ENCODE results near the gene C20orf144. TPM values are rescaled to one million over a fixed set of nuclear protein-coding genes. Genes with fewer than 3 reads are reported as not detected.

Gene C20orf144
- total and polyA plus RNA-seq, 2 experiments from 2014 or later = 0.26 to 0.66 TPM

DNA sequence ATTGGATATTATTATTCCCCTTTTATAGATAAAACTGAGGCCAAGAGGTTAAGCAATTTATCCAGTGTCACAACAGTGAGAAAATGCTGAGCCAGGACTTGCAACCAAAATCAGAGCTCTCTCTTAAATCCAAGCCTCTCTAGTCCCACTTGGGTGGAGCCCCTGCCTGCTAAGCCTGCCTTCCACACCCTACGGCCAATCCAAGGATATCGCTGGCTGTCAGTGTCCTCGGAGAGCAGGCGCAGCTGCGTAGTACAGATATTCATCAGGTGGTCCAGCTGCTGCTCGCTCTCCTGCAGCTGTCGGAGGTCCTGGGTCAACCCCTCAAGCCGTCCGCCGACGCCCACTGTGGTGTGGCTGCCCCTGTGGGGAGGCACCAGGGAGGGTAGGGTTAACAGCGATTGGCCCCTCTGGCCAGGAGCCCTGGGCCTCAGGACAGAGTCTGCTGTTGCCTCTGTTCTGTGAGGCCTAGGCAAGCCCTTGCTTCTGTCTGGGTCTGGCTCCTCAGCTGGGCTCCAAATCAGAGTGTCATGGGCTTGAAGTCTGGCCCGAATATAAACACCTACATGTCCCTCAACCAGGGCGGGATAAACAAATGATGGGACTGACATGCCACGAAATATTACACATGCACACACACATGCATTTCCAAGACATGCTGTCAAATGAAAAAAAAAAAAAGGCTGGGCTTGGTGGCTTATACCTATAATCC lies 16.0 kb downstream of the C20orf144 start (continued):
- TF ChIP-seq, protein P1, sequence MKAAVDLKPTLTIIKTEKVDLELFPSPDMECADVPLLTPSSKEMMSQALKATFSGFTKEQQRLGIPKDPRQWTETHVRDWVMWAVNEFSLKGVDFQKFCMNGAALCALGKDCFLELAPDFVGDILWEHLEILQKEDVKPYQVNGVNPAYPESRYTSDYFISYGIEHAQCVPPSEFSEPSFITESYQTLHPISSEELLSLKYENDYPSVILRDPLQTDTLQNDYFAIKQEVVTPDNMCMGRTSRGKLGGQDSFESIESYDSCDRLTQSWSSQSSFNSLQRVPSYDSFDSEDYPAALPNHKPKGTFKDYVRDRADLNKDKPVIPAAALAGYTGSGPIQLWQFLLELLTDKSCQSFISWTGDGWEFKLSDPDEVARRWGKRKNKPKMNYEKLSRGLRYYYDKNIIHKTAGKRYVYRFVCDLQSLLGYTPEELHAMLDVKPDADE (IDR thresholded peaks at IDR 0.05) = no peak
- TF ChIP-seq, protein P2, sequence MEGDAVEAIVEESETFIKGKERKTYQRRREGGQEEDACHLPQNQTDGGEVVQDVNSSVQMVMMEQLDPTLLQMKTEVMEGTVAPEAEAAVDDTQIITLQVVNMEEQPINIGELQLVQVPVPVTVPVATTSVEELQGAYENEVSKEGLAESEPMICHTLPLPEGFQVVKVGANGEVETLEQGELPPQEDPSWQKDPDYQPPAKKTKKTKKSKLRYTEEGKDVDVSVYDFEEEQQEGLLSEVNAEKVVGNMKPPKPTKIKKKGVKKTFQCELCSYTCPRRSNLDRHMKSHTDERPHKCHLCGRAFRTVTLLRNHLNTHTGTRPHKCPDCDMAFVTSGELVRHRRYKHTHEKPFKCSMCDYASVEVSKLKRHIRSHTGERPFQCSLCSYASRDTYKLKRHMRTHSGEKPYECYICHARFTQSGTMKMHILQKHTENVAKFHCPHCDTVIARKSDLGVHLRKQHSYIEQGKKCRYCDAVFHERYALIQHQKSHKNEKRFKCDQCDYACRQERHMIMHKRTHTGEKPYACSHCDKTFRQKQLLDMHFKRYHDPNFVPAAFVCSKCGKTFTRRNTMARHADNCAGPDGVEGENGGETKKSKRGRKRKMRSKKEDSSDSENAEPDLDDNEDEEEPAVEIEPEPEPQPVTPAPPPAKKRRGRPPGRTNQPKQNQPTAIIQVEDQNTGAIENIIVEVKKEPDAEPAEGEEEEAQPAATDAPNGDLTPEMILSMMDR (conservative IDR thresholded peaks at IDR 0.05; ENCODE audit: low read depth in 2 of 2) = no peak
- TF ChIP-seq ZNF114 (CRISPR knock-in tag; IDR thresholded peaks at IDR 0.05) (no peak), STAT1 (IDR thresholded peaks at IDR 0.05; ENCODE audit: unreplicated experiment) (no peak), POLR2AphosphoS5 (IDR thresholded peaks at IDR 0.05; ENCODE audit: low read depth) (no peak), JUNB (IDR thresholded peaks at IDR 0.05; ENCODE audit: unreplicated experiment) (no peak)

DNA sequence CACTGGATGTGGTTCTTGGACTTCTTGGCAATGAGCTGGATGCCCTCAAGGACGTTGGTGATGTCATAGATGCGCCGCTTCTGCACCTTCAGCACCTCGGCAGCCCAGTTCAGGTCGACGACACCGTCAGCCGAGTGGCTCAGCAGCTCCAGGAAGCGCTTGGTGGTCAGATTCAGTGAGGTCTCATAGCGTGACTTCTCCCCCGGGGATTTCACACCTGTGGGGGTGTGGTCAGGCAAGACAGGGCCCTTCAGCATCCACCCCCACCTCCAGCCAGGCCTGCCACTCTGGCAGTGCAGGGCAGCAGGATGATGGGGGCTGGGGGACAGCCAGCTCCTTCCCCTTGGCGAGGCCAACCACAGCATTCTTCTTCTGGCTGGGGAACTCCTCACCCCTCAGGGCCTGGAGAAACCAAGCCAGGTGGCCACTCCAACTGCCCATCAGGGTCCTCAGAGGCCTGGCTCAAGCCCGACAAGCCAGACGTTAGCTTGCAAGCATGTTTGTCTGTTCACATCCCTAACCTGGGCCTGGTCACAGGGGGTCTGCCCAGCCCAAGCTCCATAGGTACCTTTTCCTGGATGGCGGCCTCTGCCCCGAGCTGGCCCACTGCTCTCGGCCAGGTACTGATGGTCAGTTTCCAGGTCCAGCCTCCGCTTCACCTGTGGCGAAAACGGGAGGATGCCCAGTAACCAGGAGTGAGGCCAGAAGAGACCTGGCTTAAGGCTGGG lies 17.8 kb downstream of the C20orf144 start:
- no peaks in the 10 kb centered on the region for H3K9me2 ChIP-seq (ENCODE audit: insufficient read depth)
- H2AFZ ChIP-seq = no peak overlapping the region
- H3F3A ChIP-seq (replicated peaks; ENCODE audit: low read depth) = peaks cover 13% of the 10 kb centered on the region; the same call in 1 of the 2 replicates
- H4K20me1 ChIP-seq (replicated peaks; ENCODE audit: insufficient read depth) = peaks cover 28% of the 10 kb centered on the region; the same call in 1 of the 2 replicates
- H3K27me3 Mint-ChIP-seq (ENCODE audit: insufficient read depth, low read depth, poor library complexity) = peaks cover 9% of the 10 kb centered on the region
- peaks cover 28% of the 10 kb centered on the region for H3K4me1 Mint-ChIP-seq
- DNase-seq (ENCODE audit: low spot score) (no peak), ATAC-seq (no peak)
- peaks cover 12% of the 10 kb centered on the region for H3K4me1 ChIP-seq (ENCODE audit: insufficient read depth)
- H3K9me3 Mint-ChIP-seq = no peaks in the 10 kb centered on the region; the same call in 2 of the 3 replicates
- H3K27me3 ChIP-seq (ENCODE audit: insufficient read depth) = no peaks in the 10 kb centered on the region
- H3K4me2 ChIP-seq = no peak overlapping the region
- no peak overlapping the region for H3K27ac ChIP-seq (ENCODE audit: low read depth)
- peaks cover 37% of the 10 kb centered on the region for H3K36me3 Mint-ChIP-seq (ENCODE audit: low read depth)
- H3K36me3 ChIP-seq (ENCODE audit: insufficient read depth) = peaks cover 4% of the 10 kb centered on the region; the same call in 1 of the 2 replicates
- H3K79me2 ChIP-seq (replicated peaks; ENCODE audit: insufficient read depth) = peaks cover 31% of the 10 kb centered on the region
- H3K4me3 Mint-ChIP-seq = no peak overlapping the region
- H3K27ac Mint-ChIP-seq = no peak overlapping the region
- H3K4me3 ChIP-seq = no peak overlapping the region
- TF ChIP-seq CREB1 (CRISPR knock-in tag; IDR thresholded peaks at IDR 0.05; ENCODE audit: low read depth) (no peak), EZH2phosphoT487 (IDR thresholded peaks at IDR 0.05; ENCODE audit: unreplicated experiment) (no peak)
- TF ChIP-seq, protein P3, sequence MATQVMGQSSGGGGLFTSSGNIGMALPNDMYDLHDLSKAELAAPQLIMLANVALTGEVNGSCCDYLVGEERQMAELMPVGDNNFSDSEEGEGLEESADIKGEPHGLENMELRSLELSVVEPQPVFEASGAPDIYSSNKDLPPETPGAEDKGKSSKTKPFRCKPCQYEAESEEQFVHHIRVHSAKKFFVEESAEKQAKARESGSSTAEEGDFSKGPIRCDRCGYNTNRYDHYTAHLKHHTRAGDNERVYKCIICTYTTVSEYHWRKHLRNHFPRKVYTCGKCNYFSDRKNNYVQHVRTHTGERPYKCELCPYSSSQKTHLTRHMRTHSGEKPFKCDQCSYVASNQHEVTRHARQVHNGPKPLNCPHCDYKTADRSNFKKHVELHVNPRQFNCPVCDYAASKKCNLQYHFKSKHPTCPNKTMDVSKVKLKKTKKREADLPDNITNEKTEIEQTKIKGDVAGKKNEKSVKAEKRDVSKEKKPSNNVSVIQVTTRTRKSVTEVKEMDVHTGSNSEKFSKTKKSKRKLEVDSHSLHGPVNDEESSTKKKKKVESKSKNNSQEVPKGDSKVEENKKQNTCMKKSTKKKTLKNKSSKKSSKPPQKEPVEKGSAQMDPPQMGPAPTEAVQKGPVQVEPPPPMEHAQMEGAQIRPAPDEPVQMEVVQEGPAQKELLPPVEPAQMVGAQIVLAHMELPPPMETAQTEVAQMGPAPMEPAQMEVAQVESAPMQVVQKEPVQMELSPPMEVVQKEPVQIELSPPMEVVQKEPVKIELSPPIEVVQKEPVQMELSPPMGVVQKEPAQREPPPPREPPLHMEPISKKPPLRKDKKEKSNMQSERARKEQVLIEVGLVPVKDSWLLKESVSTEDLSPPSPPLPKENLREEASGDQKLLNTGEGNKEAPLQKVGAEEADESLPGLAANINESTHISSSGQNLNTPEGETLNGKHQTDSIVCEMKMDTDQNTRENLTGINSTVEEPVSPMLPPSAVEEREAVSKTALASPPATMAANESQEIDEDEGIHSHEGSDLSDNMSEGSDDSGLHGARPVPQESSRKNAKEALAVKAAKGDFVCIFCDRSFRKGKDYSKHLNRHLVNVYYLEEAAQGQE (IDR thresholded peaks at IDR 0.05; ENCODE audit: unreplicated experiment) = no peak
- TF ChIP-seq, protein P4, sequence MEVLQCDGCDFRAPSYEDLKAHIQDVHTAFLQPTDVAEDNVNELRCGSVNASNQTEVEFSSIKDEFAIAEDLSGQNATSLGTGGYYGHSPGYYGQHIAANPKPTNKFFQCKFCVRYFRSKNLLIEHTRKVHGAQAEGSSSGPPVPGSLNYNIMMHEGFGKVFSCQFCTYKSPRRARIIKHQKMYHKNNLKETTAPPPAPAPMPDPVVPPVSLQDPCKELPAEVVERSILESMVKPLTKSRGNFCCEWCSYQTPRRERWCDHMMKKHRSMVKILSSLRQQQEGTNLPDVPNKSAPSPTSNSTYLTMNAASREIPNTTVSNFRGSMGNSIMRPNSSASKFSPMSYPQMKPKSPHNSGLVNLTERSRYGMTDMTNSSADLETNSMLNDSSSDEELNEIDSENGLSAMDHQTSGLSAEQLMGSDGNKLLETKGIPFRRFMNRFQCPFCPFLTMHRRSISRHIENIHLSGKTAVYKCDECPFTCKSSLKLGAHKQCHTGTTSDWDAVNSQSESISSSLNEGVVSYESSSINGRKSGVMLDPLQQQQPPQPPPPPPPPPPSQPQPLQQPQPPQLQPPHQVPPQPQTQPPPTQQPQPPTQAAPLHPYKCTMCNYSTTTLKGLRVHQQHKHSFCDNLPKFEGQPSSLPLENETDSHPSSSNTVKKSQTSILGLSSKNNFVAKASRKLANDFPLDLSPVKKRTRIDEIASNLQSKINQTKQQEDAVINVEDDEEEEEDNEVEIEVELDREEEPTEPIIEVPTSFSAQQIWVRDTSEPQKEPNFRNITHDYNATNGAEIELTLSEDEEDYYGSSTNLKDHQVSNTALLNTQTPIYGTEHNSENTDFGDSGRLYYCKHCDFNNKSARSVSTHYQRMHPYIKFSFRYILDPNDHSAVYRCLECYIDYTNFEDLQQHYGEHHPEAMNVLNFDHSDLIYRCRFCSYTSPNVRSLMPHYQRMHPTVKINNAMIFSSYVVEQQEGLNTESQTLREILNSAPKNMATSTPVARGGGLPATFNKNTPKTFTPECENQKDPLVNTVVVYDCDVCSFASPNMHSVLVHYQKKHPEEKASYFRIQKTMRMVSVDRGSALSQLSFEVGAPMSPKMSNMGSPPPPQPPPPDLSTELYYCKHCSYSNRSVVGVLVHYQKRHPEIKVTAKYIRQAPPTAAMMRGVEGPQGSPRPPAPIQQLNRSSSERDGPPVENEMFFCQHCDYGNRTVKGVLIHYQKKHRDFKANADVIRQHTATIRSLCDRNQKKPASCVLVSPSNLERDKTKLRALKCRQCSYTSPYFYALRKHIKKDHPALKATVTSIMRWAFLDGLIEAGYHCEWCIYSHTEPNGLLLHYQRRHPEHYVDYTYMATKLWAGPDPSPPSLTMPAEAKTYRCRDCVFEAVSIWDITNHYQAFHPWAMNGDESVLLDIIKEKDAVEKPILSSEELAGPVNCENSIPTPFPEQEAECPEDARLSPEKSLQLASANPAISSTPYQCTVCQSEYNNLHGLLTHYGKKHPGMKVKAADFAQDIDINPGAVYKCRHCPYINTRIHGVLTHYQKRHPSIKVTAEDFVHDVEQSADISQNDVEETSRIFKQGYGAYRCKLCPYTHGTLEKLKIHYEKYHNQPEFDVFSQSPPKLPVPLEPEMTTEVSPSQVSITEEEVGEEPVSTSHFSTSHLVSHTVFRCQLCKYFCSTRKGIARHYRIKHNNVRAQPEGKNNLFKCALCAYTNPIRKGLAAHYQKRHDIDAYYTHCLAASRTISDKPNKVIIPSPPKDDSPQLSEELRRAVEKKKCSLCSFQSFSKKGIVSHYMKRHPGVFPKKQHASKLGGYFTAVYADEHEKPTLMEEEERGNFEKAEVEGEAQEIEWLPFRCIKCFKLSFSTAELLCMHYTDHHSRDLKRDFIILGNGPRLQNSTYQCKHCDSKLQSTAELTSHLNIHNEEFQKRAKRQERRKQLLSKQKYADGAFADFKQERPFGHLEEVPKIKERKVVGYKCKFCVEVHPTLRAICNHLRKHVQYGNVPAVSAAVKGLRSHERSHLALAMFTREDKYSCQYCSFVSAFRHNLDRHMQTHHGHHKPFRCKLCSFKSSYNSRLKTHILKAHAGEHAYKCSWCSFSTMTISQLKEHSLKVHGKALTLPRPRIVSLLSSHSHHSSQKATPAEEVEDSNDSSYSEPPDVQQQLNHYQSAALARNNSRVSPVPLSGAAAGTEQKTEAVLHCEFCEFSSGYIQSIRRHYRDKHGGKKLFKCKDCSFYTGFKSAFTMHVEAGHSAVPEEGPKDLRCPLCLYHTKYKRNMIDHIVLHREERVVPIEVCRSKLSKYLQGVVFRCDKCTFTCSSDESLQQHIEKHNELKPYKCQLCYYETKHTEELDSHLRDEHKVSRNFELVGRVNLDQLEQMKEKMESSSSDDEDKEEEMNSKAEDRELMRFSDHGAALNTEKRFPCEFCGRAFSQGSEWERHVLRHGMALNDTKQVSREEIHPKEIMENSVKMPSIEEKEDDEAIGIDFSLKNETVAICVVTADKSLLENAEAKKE (CRISPR knock-in tag; IDR thresholded peaks at IDR 0.05) = no peak
